Parathyroid adenoma (tissue), 2 donors: ENCODE data around the gene PRAMEF10.
"Not testable (repeated sequence)": the region's sequence is repeated elsewhere in the genome, so short reads cannot be mapped to it uniquely, and the experiment has no call there.

Experiments
- H2AFZ ChIP-seq: fragments of 300-600 bp; sonication (generic); one replicate; pipeline ENCODE4 v1.7.0; 2017; ENCODE audit warnings: antibody characterized with exemption, mild to moderate bottlenecking
- H3K27ac ChIP-seq: fragments of 300-600 bp; sonication (generic); one replicate; pipeline ENCODE4 v1.7.0; 2017
- H3K27me3 ChIP-seq: fragments of 300-600 bp; sonication (generic); one replicate; pipeline ENCODE4 v1.7.0; 2017; ENCODE audit warnings: low read length; ENCODE audit not compliant: control insufficient read depth, insufficient read depth
- H3K36me3 ChIP-seq: fragments of 300-600 bp; sonication (generic); one replicate; pipeline ENCODE4 v1.7.0; 2017; ENCODE audit warnings: low read length; ENCODE audit not compliant: control insufficient read depth, insufficient read depth
- H3K4me1 ChIP-seq: fragments of 300-600 bp; sonication (generic); one replicate; pipeline ENCODE4 v1.7.0; 2017; ENCODE audit warnings: control low read depth
- H3K4me2 ChIP-seq: fragments of 300-600 bp; sonication (generic); one replicate; pipeline ENCODE4 v1.7.0; 2017; ENCODE audit warnings: low read length
- H3K4me3 ChIP-seq: fragments of 300-600 bp; sonication (generic); one replicate; pipeline ENCODE4 v1.7.0; 2017; ENCODE audit warnings: low read depth, low read length
- H3K79me2 ChIP-seq: fragments of 300-600 bp; sonication (generic); one replicate; pipeline ENCODE4 v1.7.0; 2017; ENCODE audit warnings: control low read depth
- H3K9ac ChIP-seq: fragments of 300-600 bp; sonication (generic); one replicate; pipeline ENCODE4 v1.7.0; 2017; ENCODE audit warnings: mild to moderate bottlenecking
- H3K9me3 ChIP-seq: fragments of 300-600 bp; sonication (generic); one replicate; pipeline ENCODE4 v1.7.0; 2017; ENCODE audit warnings: low read length; ENCODE audit not compliant: control insufficient read depth
- donor health status: primary hyperparathyroidism.

The PRAMEF10 gene

GRCh38 chr1:12898170-12898569, at the start of gene PRAMEF10:
TSS of gene PRAMEF10 (minus strand) at chr1:12898270. CDS start at chr1:12895847, 2,423 bp downstream.
- H3K9ac ChIP-seq, H2AFZ ChIP-seq, H3K4me2 ChIP-seq, H3K27me3 ChIP-seq, H3K4me1 ChIP-seq, H3K36me3 ChIP-seq, H3K9me3 ChIP-seq, H3K4me3 ChIP-seq, H3K27ac ChIP-seq, H3K79me2 ChIP-seq: not testable (repeated sequence)

GRCh38 chr1:12947480-12947879, 49.4 kb upstream of the PRAMEF10 start, which contains the start of gene PRAMEF6:
TSS of gene PRAMEF6 (minus strand) at chr1:12947580. CDS start at chr1:12942518, 5,062 bp downstream.
- not testable (repeated sequence) for H3K4me3 ChIP-seq

GRCh38 chr1:12924368-12924767, 26.3 kb upstream of the PRAMEF10 start:
- not testable (repeated sequence) for H3K4me2 ChIP-seq, H2AFZ ChIP-seq, H3K4me3 ChIP-seq, H3K9me3 ChIP-seq, H3K36me3 ChIP-seq, H3K79me2 ChIP-seq, H3K27me3 ChIP-seq, H3K4me1 ChIP-seq, H3K27ac ChIP-seq, H3K9ac ChIP-seq

More at GRCh38 chr1:12947480-12947879, 49.4 kb upstream of the PRAMEF10 start, which contains the start of gene PRAMEF6:
- not testable (repeated sequence) for H2AFZ ChIP-seq, H3K36me3 ChIP-seq, H3K4me2 ChIP-seq, H3K4me1 ChIP-seq, H3K27ac ChIP-seq, H3K9me3 ChIP-seq, H3K9ac ChIP-seq, H3K27me3 ChIP-seq, H3K79me2 ChIP-seq

- not testable (repeated sequence) for H2AFZ ChIP-seq
Observed at GRCh38 chr1:12921749-12922148, 23.7 kb upstream of the PRAMEF10 start.

GRCh38 chr1:12916310-12916709, 18.2 kb upstream of the PRAMEF10 start, which contains the start of gene PRAMEF7:
TSS of gene PRAMEF7 (plus strand) at chr1:12916610. CDS start at chr1:12917693, 1,083 bp downstream.
- not testable (repeated sequence) for H3K79me2 ChIP-seq, H3K36me3 ChIP-seq, H2AFZ ChIP-seq, H3K27ac ChIP-seq, H3K4me2 ChIP-seq, H3K4me1 ChIP-seq, H3K27me3 ChIP-seq, H3K4me3 ChIP-seq, H3K9ac ChIP-seq, H3K9me3 ChIP-seq

More at GRCh38 chr1:12921749-12922148, 23.7 kb upstream of the PRAMEF10 start:
- H3K4me3 ChIP-seq, H3K9ac ChIP-seq, H3K36me3 ChIP-seq, H3K4me2 ChIP-seq, H3K4me1 ChIP-seq, H3K9me3 ChIP-seq, H3K27me3 ChIP-seq, H3K79me2 ChIP-seq, H3K27ac ChIP-seq: not testable (repeated sequence)

GRCh38 chr1:12903793-12904572, 5.9 kb upstream of the PRAMEF10 start:
- H2AFZ ChIP-seq, H3K4me2 ChIP-seq, H3K27ac ChIP-seq, H3K79me2 ChIP-seq, H3K4me1 ChIP-seq, H3K27me3 ChIP-seq, H3K9me3 ChIP-seq, H3K4me3 ChIP-seq, H3K9ac ChIP-seq, H3K36me3 ChIP-seq: not testable (repeated sequence)

- not testable (repeated sequence) for H3K4me2 ChIP-seq, H3K9me3 ChIP-seq, H3K36me3 ChIP-seq, H3K27ac ChIP-seq, H2AFZ ChIP-seq, H3K4me3 ChIP-seq, H3K27me3 ChIP-seq, H3K79me2 ChIP-seq, H3K9ac ChIP-seq, H3K4me1 ChIP-seq
Observed at GRCh38 chr1:12899186-12899585, 1.1 kb upstream of the PRAMEF10 start.

GRCh38 chr1:12886101-12886500, 12.0 kb downstream of the PRAMEF10 start, which contains the start of gene PRAMEF4:
TSS of gene PRAMEF4 (minus strand) at chr1:12886201. CDS start at chr1:12883394, 2,807 bp downstream.
- H3K27me3 ChIP-seq, H3K27ac ChIP-seq, H3K4me1 ChIP-seq, H3K9me3 ChIP-seq, H3K79me2 ChIP-seq, H3K9ac ChIP-seq, H2AFZ ChIP-seq, H3K4me2 ChIP-seq, H3K36me3 ChIP-seq, H3K4me3 ChIP-seq: not testable (repeated sequence)

- not testable (repeated sequence) for H3K27me3 ChIP-seq, H3K9ac ChIP-seq, H3K36me3 ChIP-seq
Observed at GRCh38 chr1:12878453-12878852, 19.6 kb downstream of the PRAMEF10 start.

GRCh38 chr1:12863131-12863880, 34.8 kb downstream of the PRAMEF10 start:
- not testable (repeated sequence) for H3K27ac ChIP-seq, H3K4me1 ChIP-seq, H3K4me2 ChIP-seq, H3K36me3 ChIP-seq, H2AFZ ChIP-seq, H3K9me3 ChIP-seq, H3K79me2 ChIP-seq, H3K9ac ChIP-seq, H3K27me3 ChIP-seq, H3K4me3 ChIP-seq

More at GRCh38 chr1:12878453-12878852, 19.6 kb downstream of the PRAMEF10 start:
- H3K9me3 ChIP-seq, H2AFZ ChIP-seq, H3K4me3 ChIP-seq, H3K4me2 ChIP-seq, H3K4me1 ChIP-seq, H3K27ac ChIP-seq, H3K79me2 ChIP-seq: not testable (repeated sequence)
